HG03095 (cell line): ENCODE results near the gene LYPLA2.
"Not testable (repeated sequence)": the region's sequence is repeated elsewhere in the genome, so short reads cannot be mapped to it uniquely, and the experiment has no call there.

Experiments
- ATAC-seq: cut with Tn5 transposase; IDR thresholded peaks from one replicate; pipeline ENCODE4 v1.9.1; 2021; ENCODE audit warnings: moderate library complexity; ENCODE audit not compliant: unreplicated experiment

The LYPLA2 gene

GRCh38 chr1:23825762-23826522, 35.0 kb downstream of the LYPLA2 start:
- no peak for ATAC-seq

- ATAC-seq = not testable (repeated sequence)
These were observed 35.6 kb downstream of the LYPLA2 start for GRCh38 chr1:23826590-23826989.

GRCh38 chr1:23827717-23828116, 36.8 kb downstream of the LYPLA2 start:
- ATAC-seq = no peak

- not testable (repeated sequence) for ATAC-seq
These were observed 43.2 kb downstream of the LYPLA2 start for GRCh38 chr1:23834156-23834555.

GRCh38 chr1:23836037-23836436, 45.1 kb downstream of the LYPLA2 start:
- ATAC-seq = no peak

- no peak for ATAC-seq
These were observed 47.0 kb downstream of the LYPLA2 start for GRCh38 chr1:23837908-23838307.

- ATAC-seq = no peak
These were observed 47.5 kb downstream of the LYPLA2 start for GRCh38 chr1:23838401-23838866.

GRCh38 chr1:23843644-23844043, 52.7 kb downstream of the LYPLA2 start:
- ATAC-seq = no peak
